Measurements from ENCODE around the gene FAM171A1.

FAM171A1 gene

DNA sequence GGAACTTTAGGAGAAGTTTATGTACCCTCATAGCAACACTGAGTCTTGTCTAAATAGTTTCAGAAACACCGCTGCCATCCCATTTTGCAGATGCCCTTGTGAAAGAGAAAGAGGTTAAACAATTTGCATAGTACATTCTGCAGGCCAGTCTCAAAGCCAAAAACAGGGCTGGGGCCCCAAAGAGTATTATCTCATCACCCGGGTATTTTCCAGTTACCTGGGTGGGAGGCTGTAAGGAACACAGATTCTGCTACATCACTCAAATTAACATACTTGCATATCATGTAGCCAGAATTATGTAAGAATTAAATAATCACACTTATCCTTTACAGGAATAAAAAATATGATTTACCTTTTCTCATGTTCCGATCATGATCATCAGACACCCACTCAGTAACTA lies 3.1 kb upstream of the FAM171A1 start:
- DNase-seq (ENCODE audit: low spot score) (no peak), ATAC-seq (ENCODE audit: low read depth) (no peak)
- Histone ChIP-seq H3K9me3 (ENCODE audit: severe bottlenecking) (no peaks in the 10 kb centered on the region), H3K27ac (ENCODE audit: poor library complexity, severe bottlenecking) (no peak overlapping the region), H3K4me3 (ENCODE audit: severe bottlenecking) (no peak overlapping the region), H3K36me3 (ENCODE audit: low read depth) (no peaks in the 10 kb centered on the region), H3K4me1 (ENCODE audit: insufficient read depth, poor library complexity, severe bottlenecking) (no peaks in the 10 kb centered on the region), H3K27me3 (ENCODE audit: insufficient read depth, poor library complexity, severe bottlenecking) (peaks cover 4% of the 10 kb centered on the region)
- TF ChIP-seq, protein P1, sequence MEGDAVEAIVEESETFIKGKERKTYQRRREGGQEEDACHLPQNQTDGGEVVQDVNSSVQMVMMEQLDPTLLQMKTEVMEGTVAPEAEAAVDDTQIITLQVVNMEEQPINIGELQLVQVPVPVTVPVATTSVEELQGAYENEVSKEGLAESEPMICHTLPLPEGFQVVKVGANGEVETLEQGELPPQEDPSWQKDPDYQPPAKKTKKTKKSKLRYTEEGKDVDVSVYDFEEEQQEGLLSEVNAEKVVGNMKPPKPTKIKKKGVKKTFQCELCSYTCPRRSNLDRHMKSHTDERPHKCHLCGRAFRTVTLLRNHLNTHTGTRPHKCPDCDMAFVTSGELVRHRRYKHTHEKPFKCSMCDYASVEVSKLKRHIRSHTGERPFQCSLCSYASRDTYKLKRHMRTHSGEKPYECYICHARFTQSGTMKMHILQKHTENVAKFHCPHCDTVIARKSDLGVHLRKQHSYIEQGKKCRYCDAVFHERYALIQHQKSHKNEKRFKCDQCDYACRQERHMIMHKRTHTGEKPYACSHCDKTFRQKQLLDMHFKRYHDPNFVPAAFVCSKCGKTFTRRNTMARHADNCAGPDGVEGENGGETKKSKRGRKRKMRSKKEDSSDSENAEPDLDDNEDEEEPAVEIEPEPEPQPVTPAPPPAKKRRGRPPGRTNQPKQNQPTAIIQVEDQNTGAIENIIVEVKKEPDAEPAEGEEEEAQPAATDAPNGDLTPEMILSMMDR (IDR thresholded peaks at IDR 0.05; ENCODE audit: poor library complexity, severe bottlenecking), result no peak

DNA sequence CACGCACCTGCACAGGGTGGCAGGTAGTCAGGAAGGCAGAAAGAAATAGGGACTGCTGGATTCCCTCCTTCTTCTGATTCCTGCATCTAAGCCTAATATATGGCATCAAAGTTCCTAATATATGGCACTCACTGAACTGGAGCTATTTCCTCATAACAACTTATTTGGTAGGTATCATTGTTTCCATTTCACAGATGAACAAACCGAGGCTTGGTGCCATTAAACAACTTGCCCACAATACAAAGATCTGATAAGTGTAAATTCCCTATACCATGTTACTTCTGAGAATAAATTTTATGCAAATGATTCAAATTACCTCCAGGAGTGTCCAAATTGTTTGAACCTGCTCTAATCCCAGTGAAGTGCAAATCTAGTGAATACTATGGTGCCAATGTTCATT lies 2.1 kb upstream of the FAM171A1 start:
- H3K36me3 ChIP-seq (ENCODE audit: low read depth), result no peaks in the 10 kb centered on the region
- no peaks in the 10 kb centered on the region for H3K9me3 ChIP-seq (ENCODE audit: severe bottlenecking)
- peaks cover 7% of the 10 kb centered on the region for H3K27me3 ChIP-seq (ENCODE audit: insufficient read depth, poor library complexity, severe bottlenecking)
- no peaks in the 10 kb centered on the region for H3K4me1 ChIP-seq (ENCODE audit: insufficient read depth, poor library complexity, severe bottlenecking)
- H3K27ac ChIP-seq (ENCODE audit: poor library complexity, severe bottlenecking), result no peak overlapping the region
- H3K4me3 ChIP-seq (ENCODE audit: severe bottlenecking), result no peak overlapping the region
- TF ChIP-seq, protein P1 (IDR thresholded peaks at IDR 0.05; ENCODE audit: poor library complexity, severe bottlenecking), result no peak
- DNase-seq (ENCODE audit: low spot score) (no peak), ATAC-seq (ENCODE audit: low read depth) (no peak)

DNA sequence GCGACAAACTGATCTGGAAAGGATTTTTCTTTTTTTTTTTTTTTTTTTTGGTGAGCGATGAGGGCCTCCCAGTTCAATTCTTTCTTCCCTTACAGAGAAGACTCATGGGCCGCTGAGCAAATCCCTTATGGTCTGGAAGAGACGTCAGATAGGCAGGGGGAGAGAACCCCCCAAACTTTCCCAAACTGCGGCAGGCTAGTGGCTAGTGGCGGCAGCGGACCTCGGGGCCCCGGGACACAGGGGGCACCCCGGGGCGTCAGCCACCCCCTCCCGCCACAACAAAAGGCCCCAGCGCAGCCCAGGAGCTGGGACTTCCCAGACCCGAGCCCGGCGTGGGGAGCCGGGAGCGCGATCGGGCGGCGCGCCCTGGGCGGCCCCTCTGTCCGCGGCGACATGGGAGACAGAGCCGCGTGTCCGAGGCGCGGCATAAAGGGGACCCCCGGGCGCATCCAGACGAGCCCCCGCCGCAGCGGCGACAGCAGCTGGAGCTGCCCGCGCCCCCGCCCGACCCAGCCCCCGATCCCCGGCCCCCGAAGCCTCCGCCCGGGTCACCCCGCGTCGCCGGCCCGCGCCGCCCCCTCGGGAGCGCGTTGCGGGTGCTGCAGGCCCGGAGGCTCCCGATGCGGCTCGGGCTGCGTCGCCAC lies 755 bp downstream of the FAM171A1 start:
- ATAC-seq (ENCODE audit: low read depth) (peak; percentile 49), DNase-seq (ENCODE audit: low spot score) (no peak)
- H3K4me3 ChIP-seq (ENCODE audit: severe bottlenecking), result peak overlapping the region; percentile 94
- H3K27ac ChIP-seq (ENCODE audit: poor library complexity, severe bottlenecking), result peak overlapping the region; percentile 7
- H3K36me3 ChIP-seq (ENCODE audit: low read depth), result no peaks in the 10 kb centered on the region
- TF ChIP-seq, protein P1 (IDR thresholded peaks at IDR 0.05; ENCODE audit: poor library complexity, severe bottlenecking), result no peak
- no peaks in the 10 kb centered on the region for H3K4me1 ChIP-seq (ENCODE audit: insufficient read depth, poor library complexity, severe bottlenecking)
- H3K27me3 ChIP-seq (ENCODE audit: insufficient read depth, poor library complexity, severe bottlenecking), result peaks cover 7% of the 10 kb centered on the region
- no peaks in the 10 kb centered on the region for H3K9me3 ChIP-seq (ENCODE audit: severe bottlenecking)

DNA sequence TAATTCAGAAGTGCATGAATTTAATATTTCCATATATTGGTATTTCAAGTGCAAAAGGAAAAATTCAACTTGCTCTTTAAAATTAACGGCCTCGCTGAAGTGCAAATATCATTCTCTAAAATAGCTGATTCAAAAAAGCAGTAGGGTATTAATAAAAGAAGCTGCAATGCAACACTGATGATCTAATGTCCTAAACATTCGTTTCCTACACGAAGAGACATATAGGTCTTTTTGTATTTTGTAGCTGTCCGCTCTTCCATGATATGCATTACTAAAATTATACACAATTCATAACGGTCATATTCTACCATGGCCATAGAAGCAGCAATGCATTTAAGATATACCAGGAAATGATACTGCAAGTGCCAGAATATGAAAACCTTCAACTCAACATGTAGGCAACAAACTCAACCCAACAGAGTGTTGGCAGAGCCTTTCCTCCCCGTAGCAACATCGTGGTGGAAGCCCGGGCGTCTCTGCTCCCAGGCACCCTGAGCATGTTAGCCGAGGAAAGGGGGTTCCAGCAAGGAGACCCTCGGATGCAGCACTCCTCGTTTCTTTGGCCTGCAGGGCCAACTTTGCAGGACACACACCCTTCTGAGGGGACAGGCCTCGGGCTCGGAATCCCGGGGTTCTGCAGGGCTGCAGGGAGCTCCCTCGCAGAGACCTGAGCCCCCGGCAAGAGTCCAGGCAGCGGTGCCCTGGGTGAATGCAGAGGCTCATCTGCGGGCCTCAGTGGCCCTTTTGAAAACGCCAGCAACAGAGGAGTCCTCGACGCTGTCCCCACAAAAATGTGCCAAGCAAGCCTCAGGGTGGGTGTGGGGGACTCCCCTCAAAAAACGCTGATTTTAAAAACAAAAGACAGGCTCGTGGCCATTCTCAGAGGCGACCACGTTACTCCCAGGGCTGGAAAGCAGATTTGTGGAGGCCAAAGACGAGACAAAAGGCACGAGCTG lies 1.6 kb downstream of the FAM171A1 start:
- TF ChIP-seq, protein P1 (IDR thresholded peaks at IDR 0.05; ENCODE audit: poor library complexity, severe bottlenecking), result no peak
- DNase-seq (ENCODE audit: low spot score), result no peak
- H3K4me3 ChIP-seq (ENCODE audit: severe bottlenecking), result peak overlapping the region; percentile 94

More for the DNA sequence above, 1.6 kb downstream of the FAM171A1 start:
- peak; percentile 25; the same call in 1 of the 3 replicates for ATAC-seq (ENCODE audit: low read depth)
- Histone ChIP-seq H3K27ac (ENCODE audit: poor library complexity, severe bottlenecking) (no peak overlapping the region), H3K36me3 (ENCODE audit: low read depth) (no peaks in the 10 kb centered on the region), H3K27me3 (ENCODE audit: insufficient read depth, poor library complexity, severe bottlenecking) (peaks cover 7% of the 10 kb centered on the region), H3K4me1 (ENCODE audit: insufficient read depth, poor library complexity, severe bottlenecking) (no peaks in the 10 kb centered on the region), H3K9me3 (ENCODE audit: severe bottlenecking) (no peaks in the 10 kb centered on the region)
